NCI-H187 treated with DMSO at 0.1 percent for 48 hours (cell line): ENCODE results near the gene MORC4.

Source experiments
- DNase-seq: peaks from one replicate; lab custom pipeline; 2025; lab: John Stamatoyannopoulos, UW

Gene MORC4

GRCh38 chrX:106952538-106952937, 47.5 kb downstream of the MORC4 start:
- no peak for DNase-seq

- DNase-seq: no peak
These were observed 47.9 kb downstream of the MORC4 start for GRCh38 chrX:106952089-106952488.

- DNase-seq: no peak
These were observed 48.8 kb downstream of the MORC4 start for GRCh38 chrX:106951230-106951629.

GRCh38 chrX:106950381-106950780, 49.6 kb downstream of the MORC4 start:
- no peak for DNase-seq

GRCh38 chrX:106949366-106949765, 50.6 kb downstream of the MORC4 start:
- DNase-seq: no peak

GRCh38 chrX:106948641-106949040, 51.4 kb downstream of the MORC4 start:
- DNase-seq: no peak

GRCh38 chrX:106946464-106946863, 53.5 kb downstream of the MORC4 start:
- no peak for DNase-seq

- DNase-seq: no peak
These were observed 59.9 kb downstream of the MORC4 start for GRCh38 chrX:106940068-106940467.

- DNase-seq: no peak
These were observed 60.4 kb downstream of the MORC4 start for GRCh38 chrX:106939566-106939965.

- no peak for DNase-seq
These were observed 63.8 kb downstream of the MORC4 start for GRCh38 chrX:106936246-106936645.

GRCh38 chrX:106935175-106935574, 64.8 kb downstream of the MORC4 start:
- no peak for DNase-seq

- no peak for DNase-seq
These were observed 66.5 kb downstream of the MORC4 start for GRCh38 chrX:106933538-106933961.

- no peak for DNase-seq
These were observed 67.0 kb downstream of the MORC4 start for GRCh38 chrX:106932960-106933537.

GRCh38 chrX:106932492-106932923, 67.5 kb downstream of the MORC4 start:
- no peak for DNase-seq

GRCh38 chrX:106931831-106932491, 68.1 kb downstream of the MORC4 start:
- DNase-seq: no peak

GRCh38 chrX:106928227-106928626, 71.8 kb downstream of the MORC4 start:
- DNase-seq: no peak

- no peak for DNase-seq
These were observed 72.3 kb downstream of the MORC4 start for GRCh38 chrX:106927700-106928099.

- DNase-seq: no peak
These were observed 73.0 kb downstream of the MORC4 start for GRCh38 chrX:106927023-106927422.

- no peak for DNase-seq
These were observed 78.4 kb downstream of the MORC4 start for GRCh38 chrX:106921637-106922036.

GRCh38 chrX:106919932-106920452, 80.0 kb downstream of the MORC4 start, which contains the start of gene CLDN2:
TSS of gene CLDN2 (plus strand) at chrX:106920402. CDS start at chrX:106928229, 7,827 bp downstream.
- DNase-seq: no peak

GRCh38 chrX:106917830-106918500, 82.0 kb downstream of the MORC4 start:
- DNase-seq: no peak

GRCh38 chrX:106912864-106913263, 87.1 kb downstream of the MORC4 start:
- DNase-seq: no peak

GRCh38 chrX:106906361-106906760, 93.7 kb downstream of the MORC4 start:
- no peak for DNase-seq
